ENCODE results near the gene STK38L. TPM values are rescaled to one million over a fixed set of nuclear protein-coding genes. Genes with fewer than 3 reads are reported as not detected.

Gene STK38L
- total and polyA plus RNA-seq, 9 of the 15 experiments (the other 6 are each of a cell fraction or from before 2014, with no cell fraction given) = 2.6 to 10.7 (median 6.9) TPM

DNA sequence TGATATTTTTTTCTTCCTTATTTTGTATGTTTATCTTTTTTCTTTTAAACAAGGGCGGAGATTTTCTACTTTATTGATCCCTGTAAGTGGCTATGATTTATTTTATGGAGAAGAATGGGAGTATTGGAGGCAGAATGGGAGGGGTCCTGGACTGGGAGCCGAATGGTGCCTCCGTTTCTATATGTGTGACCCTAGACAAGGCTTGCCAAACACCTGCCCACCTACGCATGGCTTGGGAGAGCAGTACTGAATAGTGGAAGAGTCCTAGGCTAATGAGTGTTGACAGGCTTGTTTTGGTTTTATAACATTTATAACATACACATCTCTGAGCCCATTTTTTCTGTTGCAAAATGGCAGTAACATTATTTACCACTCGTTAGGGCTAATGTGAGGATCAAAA is 29.0 kb downstream of the STK38L start:
- H3K9me1 ChIP-seq (ENCODE audit: control insufficient read depth, insufficient read depth, low read length) = no peaks in the 10 kb centered on the region
- FAIRE-seq = no peak
- intact Hi-C loops (cut with micrococcal nuclease) (no loop called here), in situ Hi-C loops (cut with MboI) (no loop called here)
- POLR2A ChIA-PET = no interaction called here
- no peak overlapping the region for H3K4me3 ChIP-seq
- 9% methylated on average over 5 of the region's 5 CpGs for WGBS (ENCODE audit: insufficient coverage, low coverage, missing lambda C conversion rate)
- no peak overlapping the region for H3K4me2 ChIP-seq (ENCODE audit: insufficient read depth, low read length)
- no peaks in the 10 kb centered on the region for H3K4me1 ChIP-seq (replicated peaks in 1 of 2; ENCODE audit: control insufficient read depth in 2 of 2, insufficient read depth in 2 of 2, low read length in 2 of 2)
- H3K27me3 ChIP-seq (ENCODE audit: control insufficient read depth in 2 of 2, insufficient read depth in 2 of 2, low read length in 2 of 2) = no peaks in the 10 kb centered on the region; a peak in 3 of 5 replicates
- H4K20me1 ChIP-seq (replicated peaks; ENCODE audit: control insufficient read depth, insufficient read depth, low read length) = no peaks in the 10 kb centered on the region
- no peaks in the 10 kb centered on the region for H3K79me2 ChIP-seq (ENCODE audit: control insufficient read depth, insufficient read depth, low read length)
- H3K9me3 ChIP-seq (replicated peaks; ENCODE audit: control insufficient read depth, insufficient read depth, low read depth, low read length) = no peaks in the 10 kb centered on the region
- no peaks in the 10 kb centered on the region for H3K36me3 ChIP-seq (ENCODE audit: control insufficient read depth, insufficient read depth, low read length)
- no peak for DNase-seq (ENCODE audit: extremely low read depth in 1 of 4, low spot score in 3 of 4)
- H3K9ac ChIP-seq (ENCODE audit: insufficient read depth in 1 of 2, low read depth in 2 of 2, low read length in 2 of 2) = no peak overlapping the region
- no peak for ATAC-seq
- no TSS peak for BruUV-seq (replicated peaks)
- H3K27ac ChIP-seq (ENCODE audit: extremely low read depth, low read depth, low read length) = no peak overlapping the region
- TF ChIP-seq SNRNP70 (optimal IDR thresholded peaks at IDR 0.05; ENCODE audit: low read depth, low read length) (no peak), ESRRA (IDR thresholded peaks at IDR 0.05; ENCODE audit: borderline replicate concordance, low read depth) (no peak), CSDE1 (IDR thresholded peaks at IDR 0.05) (no peak), SMARCC2 (IDR thresholded peaks at IDR 0.05; ENCODE audit: low read depth) (no peak), CUX1 (CRISPR knock-in tag; IDR thresholded peaks at IDR 0.05) (no peak), HMBOX1 (IDR thresholded peaks at IDR 0.05) (no peak), XRCC3 (IDR thresholded peaks at IDR 0.05) (no peak), ZNF124 (CRISPR knock-in tag; IDR thresholded peaks at IDR 0.05) (no peak)
- TF ChIP-seq, protein P1, sequence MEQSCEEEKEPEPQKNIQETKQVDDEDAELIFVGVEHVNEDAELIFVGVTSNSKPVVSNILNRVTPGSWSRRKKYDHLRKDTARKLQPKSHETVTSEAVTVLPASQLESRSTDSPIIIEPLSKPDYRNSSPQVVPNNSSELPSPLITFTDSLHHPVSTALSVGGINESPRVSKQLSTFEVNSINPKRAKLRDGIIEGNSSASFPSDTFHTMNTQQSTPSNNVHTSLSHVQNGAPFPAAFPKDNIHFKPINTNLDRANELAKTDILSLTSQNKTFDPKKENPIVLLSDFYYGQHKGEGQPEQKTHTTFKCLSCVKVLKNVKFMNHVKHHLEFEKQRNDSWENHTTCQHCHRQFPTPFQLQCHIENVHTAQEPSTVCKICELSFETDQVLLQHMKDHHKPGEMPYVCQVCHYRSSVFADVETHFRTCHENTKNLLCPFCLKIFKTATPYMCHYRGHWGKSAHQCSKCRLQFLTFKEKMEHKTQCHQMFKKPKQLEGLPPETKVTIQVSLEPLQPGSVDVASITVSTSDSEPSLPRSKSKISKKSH (CRISPR knock-in tag; IDR thresholded peaks at IDR 0.05) = no peak
- TF ChIP-seq, protein P2, sequence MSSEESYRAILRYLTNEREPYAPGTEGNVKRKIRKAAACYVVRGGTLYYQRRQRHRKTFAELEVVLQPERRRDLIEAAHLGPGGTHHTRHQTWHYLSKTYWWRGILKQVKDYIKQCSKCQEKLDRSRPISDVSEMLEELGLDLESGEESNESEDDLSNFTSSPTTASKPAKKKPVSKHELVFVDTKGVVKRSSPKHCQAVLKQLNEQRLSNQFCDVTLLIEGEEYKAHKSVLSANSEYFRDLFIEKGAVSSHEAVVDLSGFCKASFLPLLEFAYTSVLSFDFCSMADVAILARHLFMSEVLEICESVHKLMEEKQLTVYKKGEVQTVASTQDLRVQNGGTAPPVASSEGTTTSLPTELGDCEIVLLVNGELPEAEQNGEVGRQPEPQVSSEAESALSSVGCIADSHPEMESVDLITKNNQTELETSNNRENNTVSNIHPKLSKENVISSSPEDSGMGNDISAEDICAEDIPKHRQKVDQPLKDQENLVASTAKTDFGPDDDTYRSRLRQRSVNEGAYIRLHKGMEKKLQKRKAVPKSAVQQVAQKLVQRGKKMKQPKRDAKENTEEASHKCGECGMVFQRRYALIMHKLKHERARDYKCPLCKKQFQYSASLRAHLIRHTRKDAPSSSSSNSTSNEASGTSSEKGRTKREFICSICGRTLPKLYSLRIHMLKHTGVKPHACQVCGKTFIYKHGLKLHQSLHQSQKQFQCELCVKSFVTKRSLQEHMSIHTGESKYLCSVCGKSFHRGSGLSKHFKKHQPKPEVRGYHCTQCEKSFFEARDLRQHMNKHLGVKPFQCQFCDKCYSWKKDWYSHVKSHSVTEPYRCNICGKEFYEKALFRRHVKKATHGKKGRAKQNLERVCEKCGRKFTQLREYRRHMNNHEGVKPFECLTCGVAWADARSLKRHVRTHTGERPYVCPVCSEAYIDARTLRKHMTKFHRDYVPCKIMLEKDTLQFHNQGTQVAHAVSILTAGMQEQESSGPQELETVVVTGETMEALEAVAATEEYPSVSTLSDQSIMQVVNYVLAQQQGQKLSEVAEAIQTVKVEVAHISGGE (CRISPR knock-in tag; IDR thresholded peaks at IDR 0.05) = no peak
- no peak overlapping the region for H2AFZ ChIP-seq (ENCODE audit: low read depth, low read length)
- CTCF ChIA-PET (ENCODE audit: low intra/inter-chr PET ratio) = no interaction called here

All from K562 (cell line).